Activated CD4-positive, alpha-beta T cell treated with anti-CD3 and anti-CD28 coated beads, Interleukin-10, Interleukin-2, amounts not matched to agents 100 ng/mL and 50 ng/mL, durations not matched to agents 16 hours and 8 hours (primary cell): Measurements from ENCODE around the gene IL4I1.

Source experiments
- DNase-seq: peaks from one replicate; pipeline ENCODE4 v3.0.0-alpha.2; 2020

The IL4I1 gene

DNA sequence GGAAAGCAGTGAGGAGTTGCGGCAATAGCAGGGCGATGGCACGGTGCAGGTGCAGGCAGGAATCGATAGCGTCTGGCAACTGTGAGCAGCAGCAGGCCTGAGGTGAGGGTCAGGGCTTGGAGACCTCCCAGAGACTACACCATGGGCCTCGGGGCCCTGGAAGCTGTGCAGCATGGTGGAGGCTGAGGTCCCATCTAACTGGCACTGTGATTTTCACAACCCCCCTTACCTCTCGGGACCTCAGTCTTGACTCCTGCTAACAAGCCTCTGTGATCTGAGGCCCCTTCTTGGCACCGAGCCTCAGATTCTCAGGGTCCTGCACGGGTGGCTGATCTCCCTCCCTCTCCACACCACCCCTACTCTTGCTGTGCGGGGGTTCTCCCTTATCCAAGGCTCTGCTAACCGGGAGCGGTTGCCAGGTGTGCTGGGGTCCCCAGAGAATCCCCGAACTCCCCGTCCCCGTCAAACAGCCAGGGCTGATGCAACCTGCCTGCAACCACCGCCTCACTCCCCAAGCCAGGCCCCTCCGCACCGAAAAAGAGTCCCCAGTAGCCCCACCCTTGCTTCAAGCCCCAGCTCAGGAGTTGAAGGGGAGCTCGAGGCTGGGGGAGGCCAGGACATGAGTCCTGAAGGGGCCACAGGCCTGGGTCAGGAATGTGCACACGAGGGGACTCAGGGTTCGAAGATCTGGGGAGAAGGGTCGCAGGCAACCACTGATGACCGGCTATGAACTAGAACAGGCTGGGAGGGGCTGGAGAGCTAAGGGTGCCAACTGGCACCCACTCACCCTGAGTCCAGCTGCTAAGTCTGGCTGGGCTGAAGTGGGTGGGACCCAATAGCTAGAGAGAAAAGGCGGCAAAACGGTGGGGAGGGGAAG, 27.6 kb upstream of the IL4I1 start:
- DNase-seq: no peak

DNA sequence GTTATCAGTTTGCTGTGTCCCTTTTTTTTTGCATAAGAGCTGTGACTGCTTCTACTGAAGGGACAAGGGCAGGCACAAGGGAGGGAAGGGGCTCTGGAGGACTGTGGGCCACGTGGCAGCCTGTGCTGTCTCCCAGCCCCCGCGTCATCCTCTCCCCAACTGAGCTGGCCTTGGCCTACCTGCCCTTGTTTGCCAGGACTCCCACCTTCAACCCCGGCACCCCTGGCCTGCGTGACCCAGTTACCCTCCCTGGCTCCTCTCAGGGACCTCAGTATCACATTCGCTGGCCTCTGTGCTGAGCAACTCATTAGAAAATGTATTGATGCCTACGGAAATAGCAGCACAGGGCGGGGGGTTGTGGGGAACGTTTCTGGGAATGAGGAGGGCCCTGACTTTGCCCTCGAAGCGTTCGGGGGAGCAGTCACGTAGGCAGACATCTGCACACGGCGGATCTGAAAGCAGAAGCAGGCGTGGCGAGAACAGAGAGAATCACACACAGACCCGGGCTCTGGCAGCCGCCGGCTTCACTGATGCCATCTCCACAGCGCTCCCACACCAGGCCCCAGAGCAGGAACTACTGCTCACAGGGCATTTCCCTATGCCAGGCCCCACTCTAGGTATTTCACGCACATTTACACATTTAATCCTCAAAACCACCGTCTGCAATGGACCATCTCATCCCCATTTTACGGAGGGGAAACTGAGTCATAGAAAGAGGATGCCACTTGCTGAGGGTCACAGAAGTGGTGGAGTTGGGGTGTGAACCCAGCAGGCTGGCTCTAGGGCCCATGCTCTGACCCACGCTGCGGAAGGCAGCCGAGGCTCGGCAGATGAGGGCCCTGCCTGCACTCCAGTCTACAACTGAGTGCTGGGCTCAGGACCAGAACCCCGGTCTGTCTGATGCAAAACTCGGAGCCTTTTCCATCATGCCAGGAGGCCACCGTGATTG, 26.6 kb upstream of the IL4I1 start:
- DNase-seq: no peak

GRCh38 chr19:49921871-49922795, 25.4 kb upstream of the IL4I1 start:
- peak; percentile 28 for DNase-seq

GRCh38 chr19:49920624-49921363, 24.1 kb upstream of the IL4I1 start:
- no peak for DNase-seq

GRCh38 chr19:49918089-49918488, 21.4 kb upstream of the IL4I1 start:
- no peak for DNase-seq

GRCh38 chr19:49916839-49917733, 20.4 kb upstream of the IL4I1 start:
- no peak for DNase-seq

DNA sequence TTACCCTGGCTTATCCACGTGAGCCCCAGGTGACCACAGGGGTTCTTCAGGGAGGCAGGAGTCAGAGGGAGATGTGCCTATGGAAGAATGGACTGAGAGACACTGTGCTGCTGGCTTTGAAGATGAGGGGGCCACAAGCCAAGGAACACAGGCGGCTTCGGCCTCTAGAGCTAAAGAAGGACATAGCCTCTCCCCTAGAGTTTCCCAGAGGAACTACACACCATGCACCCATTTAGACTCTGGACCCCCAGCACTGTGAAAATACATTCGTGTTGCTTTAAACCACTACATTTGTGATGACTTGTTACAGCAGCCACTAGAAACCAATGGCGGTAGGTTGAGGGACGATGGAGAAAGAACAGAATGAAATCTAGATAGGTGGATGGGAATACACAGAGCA, 18.6 kb upstream of the IL4I1 start:
- DNase-seq: no peak

GRCh38 chr19:49913720-49914119, 17.0 kb upstream of the IL4I1 start:
- DNase-seq: no peak

- no peak for DNase-seq
Measured at GRCh38 chr19:49912965-49913685, 16.4 kb upstream of the IL4I1 start.

- peak; percentile 61 for DNase-seq
Measured at GRCh38 chr19:49911381-49912145, 14.9 kb upstream of the IL4I1 start.

GRCh38 chr19:49910179-49910578, 13.5 kb upstream of the IL4I1 start:
- no peak for DNase-seq

- DNase-seq: no peak
Measured at GRCh38 chr19:49908480-49909420, 12.1 kb upstream of the IL4I1 start.

DNA sequence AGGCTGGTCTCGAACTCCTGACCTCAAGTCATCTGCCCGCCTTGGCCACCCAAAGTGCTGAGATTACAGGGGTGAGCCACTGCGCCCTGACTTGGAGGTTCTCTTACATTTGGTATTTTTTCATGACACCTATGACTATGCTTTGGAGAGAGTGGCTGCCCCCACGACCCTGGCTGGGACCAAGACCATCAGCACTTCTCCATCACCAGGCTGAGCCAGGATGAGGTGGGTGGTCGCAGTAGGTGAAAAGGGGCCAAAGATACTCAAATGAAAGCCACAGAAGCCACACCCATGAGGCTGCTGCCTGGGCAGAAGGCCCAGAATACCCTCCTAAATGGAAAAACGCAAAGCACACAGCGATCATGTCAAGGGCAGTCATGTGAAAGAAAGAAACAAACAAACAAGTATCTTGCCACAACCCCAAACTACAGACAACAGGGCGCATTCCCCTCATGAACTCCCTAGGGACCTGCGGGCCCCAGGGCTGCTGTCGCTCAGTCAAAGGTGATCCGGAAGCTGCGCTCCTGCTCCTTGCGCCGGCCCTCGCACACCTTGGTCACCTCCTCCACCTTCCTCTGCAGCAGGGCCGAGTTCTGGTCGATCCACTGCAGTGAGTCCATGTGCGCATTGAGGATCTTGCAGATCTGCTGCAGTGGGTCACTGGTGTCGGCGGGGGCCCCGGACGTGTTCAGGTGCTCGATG, 11.2 kb upstream of the IL4I1 start:
- DNase-seq: no peak

- DNase-seq: no peak
Measured at GRCh38 chr19:49906879-49907564, 10.3 kb upstream of the IL4I1 start.

GRCh38 chr19:49904136-49904535, 7.4 kb upstream of the IL4I1 start:
- no peak for DNase-seq

GRCh38 chr19:49895566-49896297, 955 bp downstream of the IL4I1 start:
- DNase-seq: no peak
